Measurements from ENCODE around the gene NHLRC1. TPM values are rescaled to one million over a fixed set of nuclear protein-coding genes. Genes with fewer than 3 reads are reported as not detected.

The NHLRC1 gene
- total RNA-seq, 4 donors from 2014 or later, result 3.5 to 7.9 (median 6.0) TPM

GRCh38 chr6:18099511-18099910, 23.0 kb downstream of the NHLRC1 start:
- Histone ChIP-seq H3K9me3 (no peaks in the 10 kb centered on the region), H3K4me1 (peaks cover 3% of the 10 kb centered on the region), H3K27me3 (no peaks in the 10 kb centered on the region), H3K4me3 (no peak overlapping the region), H3K27ac (no peak overlapping the region), H3K36me3 (no peaks in the 10 kb centered on the region)
- DNase-seq (ENCODE audit: low spot score in 2 of 2), result no peak
- no peak for TF ChIP-seq EP300 (IDR thresholded peaks at IDR 0.05)
- TF ChIP-seq, protein P1, sequence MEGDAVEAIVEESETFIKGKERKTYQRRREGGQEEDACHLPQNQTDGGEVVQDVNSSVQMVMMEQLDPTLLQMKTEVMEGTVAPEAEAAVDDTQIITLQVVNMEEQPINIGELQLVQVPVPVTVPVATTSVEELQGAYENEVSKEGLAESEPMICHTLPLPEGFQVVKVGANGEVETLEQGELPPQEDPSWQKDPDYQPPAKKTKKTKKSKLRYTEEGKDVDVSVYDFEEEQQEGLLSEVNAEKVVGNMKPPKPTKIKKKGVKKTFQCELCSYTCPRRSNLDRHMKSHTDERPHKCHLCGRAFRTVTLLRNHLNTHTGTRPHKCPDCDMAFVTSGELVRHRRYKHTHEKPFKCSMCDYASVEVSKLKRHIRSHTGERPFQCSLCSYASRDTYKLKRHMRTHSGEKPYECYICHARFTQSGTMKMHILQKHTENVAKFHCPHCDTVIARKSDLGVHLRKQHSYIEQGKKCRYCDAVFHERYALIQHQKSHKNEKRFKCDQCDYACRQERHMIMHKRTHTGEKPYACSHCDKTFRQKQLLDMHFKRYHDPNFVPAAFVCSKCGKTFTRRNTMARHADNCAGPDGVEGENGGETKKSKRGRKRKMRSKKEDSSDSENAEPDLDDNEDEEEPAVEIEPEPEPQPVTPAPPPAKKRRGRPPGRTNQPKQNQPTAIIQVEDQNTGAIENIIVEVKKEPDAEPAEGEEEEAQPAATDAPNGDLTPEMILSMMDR (IDR thresholded peaks at IDR 0.05), result no peak
- TF ChIP-seq POLR2A (IDR thresholded peaks at IDR 0.05), result no peak
- TF ChIP-seq POLR2AphosphoS5 (IDR thresholded peaks at IDR 0.05), result no peak
- 86% methylated on average over 2 of the region's 2 CpGs for WGBS

- H3K9me3 ChIP-seq, result no peaks in the 10 kb centered on the region
- WGBS, result 83% methylated on average over 3 of the region's 3 CpGs
These were observed 26.1 kb downstream of the NHLRC1 start for GRCh38 chr6:18096423-18096822.

GRCh38 chr6:18091382-18091781, 31.1 kb downstream of the NHLRC1 start:
- no peaks in the 10 kb centered on the region for H3K4me1 ChIP-seq
- no peak overlapping the region for H3K27ac ChIP-seq
- no peaks in the 10 kb centered on the region for H3K36me3 ChIP-seq
- no peaks in the 10 kb centered on the region for H3K27me3 ChIP-seq
- no peak for DNase-seq (ENCODE audit: low spot score in 2 of 2)
- WGBS, result 70% methylated on average over 1 of the region's 1 CpG
- H3K9me3 ChIP-seq, result peaks cover 13% of the 10 kb centered on the region
- H3K4me3 ChIP-seq, result no peak overlapping the region
- TF ChIP-seq POLR2AphosphoS5 (IDR thresholded peaks at IDR 0.05), result no peak
- TF ChIP-seq EP300 (IDR thresholded peaks at IDR 0.05), result no peak
- no peak for TF ChIP-seq POLR2A (IDR thresholded peaks at IDR 0.05)

More at GRCh38 chr6:18096423-18096822, 26.1 kb downstream of the NHLRC1 start:
- TF ChIP-seq EP300 (IDR thresholded peaks at IDR 0.05) (no peak), POLR2AphosphoS5 (IDR thresholded peaks at IDR 0.05) (no peak), POLR2A (IDR thresholded peaks at IDR 0.05) (no peak)
- TF ChIP-seq, protein P1 (IDR thresholded peaks at IDR 0.05), result no peak
- H3K36me3 ChIP-seq, result no peaks in the 10 kb centered on the region
- H3K4me1 ChIP-seq, result no peaks in the 10 kb centered on the region
- no peak for DNase-seq (ENCODE audit: low spot score in 2 of 2)
- H3K4me3 ChIP-seq, result no peak overlapping the region
- no peaks in the 10 kb centered on the region for H3K27me3 ChIP-seq
- no peak overlapping the region for H3K27ac ChIP-seq

- H3K4me3 ChIP-seq, result no peak overlapping the region
- DNase-seq (ENCODE audit: low spot score in 2 of 2), result no peak
- H3K27me3 ChIP-seq, result no peaks in the 10 kb centered on the region
- H3K9me3 ChIP-seq, result peaks cover 13% of the 10 kb centered on the region
- H3K27ac ChIP-seq, result no peak overlapping the region
- WGBS, result 72% methylated on average over 1 of the region's 1 CpG
- no peaks in the 10 kb centered on the region for H3K36me3 ChIP-seq
- H3K4me1 ChIP-seq, result no peaks in the 10 kb centered on the region
- no peak for TF ChIP-seq POLR2AphosphoS5 (IDR thresholded peaks at IDR 0.05)
- no peak for TF ChIP-seq EP300 (IDR thresholded peaks at IDR 0.05)
- TF ChIP-seq, protein P1 (IDR thresholded peaks at IDR 0.05), result no peak
- TF ChIP-seq POLR2A (IDR thresholded peaks at IDR 0.05), result no peak
These were observed 32.1 kb downstream of the NHLRC1 start for GRCh38 chr6:18090349-18090786.

DNA sequence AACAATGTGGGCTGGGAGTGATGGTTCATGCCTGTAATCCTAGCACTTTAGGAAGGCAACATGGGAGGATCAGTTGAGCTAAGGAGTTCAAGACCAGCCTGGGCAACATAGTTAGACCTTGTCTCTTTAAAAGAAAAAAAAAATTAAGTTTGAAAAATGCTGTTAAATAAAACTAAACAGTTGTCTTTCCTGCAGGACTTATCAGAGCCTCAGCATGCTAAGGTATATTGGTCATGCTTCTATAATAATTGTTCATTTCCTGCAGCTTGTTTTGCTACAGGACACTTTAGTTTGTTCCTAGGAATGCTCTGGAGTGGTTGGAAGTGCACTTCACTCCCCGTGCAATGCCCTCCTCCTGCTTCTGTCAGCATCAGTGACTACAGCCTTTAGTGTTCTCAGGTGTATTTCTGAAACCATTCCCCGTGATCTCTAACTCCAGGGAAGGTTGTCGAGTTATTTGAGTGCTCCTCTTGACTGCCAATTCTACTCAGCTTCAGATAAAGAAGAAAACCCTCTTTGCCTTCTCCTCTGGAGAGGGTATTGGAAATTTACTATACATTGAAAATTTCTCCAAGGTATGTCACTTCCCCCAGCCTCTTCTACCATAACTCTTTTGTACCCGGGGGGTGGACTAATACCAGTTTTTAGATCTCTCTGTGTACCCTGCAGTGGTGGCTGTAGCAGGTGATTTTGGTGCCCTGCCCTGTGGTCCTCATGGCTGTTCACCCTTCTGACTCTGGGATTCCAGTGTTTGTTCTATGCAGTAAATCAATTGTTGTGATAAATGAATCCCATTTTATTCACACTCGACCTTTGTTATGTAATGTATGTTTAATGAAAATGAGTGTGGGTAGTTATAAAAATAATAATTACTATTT, 33.8 kb downstream of the NHLRC1 start:
- WGBS, result 85% methylated on average over 5 of the region's 5 CpGs
- TF ChIP-seq EP300 (IDR thresholded peaks at IDR 0.05) (no peak), POLR2AphosphoS5 (IDR thresholded peaks at IDR 0.05) (no peak), POLR2A (IDR thresholded peaks at IDR 0.05) (no peak)
- TF ChIP-seq, protein P1 (IDR thresholded peaks at IDR 0.05), result no peak
- no peak overlapping the region for H3K4me3 ChIP-seq
- no peak overlapping the region for H3K27ac ChIP-seq
- no peak for DNase-seq (ENCODE audit: low spot score in 2 of 2)
- no peaks in the 10 kb centered on the region for H3K27me3 ChIP-seq
- no peaks in the 10 kb centered on the region for H3K4me1 ChIP-seq
- peaks cover 13% of the 10 kb centered on the region for H3K9me3 ChIP-seq
- no peaks in the 10 kb centered on the region for H3K36me3 ChIP-seq

All from suprapubic skin (tissue), 4 donors.